PC-9 (cell line): ENCODE measurements around the gene CNTFR. TPM values are rescaled to one million over a fixed set of nuclear protein-coding genes. Genes with fewer than 3 reads are reported as not detected.

Experiments
- BruUV-seq: library from RNA; stranded (reverse); fragments of 400-500 nt; replicated peaks from 2 replicates; lab custom pipeline; 2021; lab: Mats Ljungman, UMichigan
- CTCF ChIA-PET: fragments of 300-600 bp; sonication (Branson Sonifier 250); formaldehyde crosslinking; loops from one replicate; lab custom pipeline; 2022; ENCODE audit warnings: antibody characterized with exemption; lab: Charles Lee
- POLR2A ChIA-PET: fragments of 300-600 bp; sonication (Branson Sonifier 250); formaldehyde crosslinking; loops from one replicate; lab custom pipeline; 2022; ENCODE audit warnings: antibody characterized with exemption; ENCODE audit not compliant: unreplicated experiment; lab: Charles Lee
- DNase-seq, 2 experiments: peaks; one replicate each; pipeline versions ENCODE4 v3.0.0 to v3.0.0-alpha.2; 2015 to 2022; ENCODE audit warnings: mixed read lengths in 1 of 2
- H2AFZ ChIP-seq: fragments of 200-600 bp; sonication (generic); 2 replicates; pipeline ENCODE4 v1.8.1; 2017; ENCODE audit warnings: antibody characterized with exemption
- H3F3A ChIP-seq: fragments of 200-600 bp; sonication (generic); 2 replicates; pipeline ENCODE4 v1.8.1; 2017; ENCODE audit warnings: antibody characterized with exemption, mild to moderate bottlenecking, low read depth; ENCODE audit not compliant: insufficient read depth
- H3K27ac ChIP-seq: fragments of 200-600 bp; sonication (generic); 2 replicates; pipeline ENCODE4 v1.6.1; 2016; ENCODE audit warnings: mixed run types
- H3K27me3 ChIP-seq: fragments of 200-600 bp; sonication (generic); 2 replicates; pipeline ENCODE4 v1.6.1; 2016; ENCODE audit warnings: low read depth, mixed run types; ENCODE audit not compliant: insufficient read depth
- H3K36me3 ChIP-seq: fragments of 200-600 bp; sonication (generic); 2 replicates; pipeline ENCODE4 v1.6.1; 2016; ENCODE audit warnings: low read depth, mixed run types
- H3K4me1 ChIP-seq: fragments of 200-600 bp; sonication (generic); replicated peaks from 2 replicates; pipeline ENCODE4 v1.6.1; 2016; ENCODE audit warnings: mixed run types; ENCODE audit not compliant: insufficient read depth
- H3K4me2 ChIP-seq: fragments of 200-600 bp; sonication (generic); 2 replicates; pipeline ENCODE4 v1.6.1; 2017; ENCODE audit warnings: mixed run types
- H3K4me3 ChIP-seq: fragments of 200-600 bp; sonication (generic); 2 replicates; pipeline ENCODE4 v1.6.1; 2016; ENCODE audit warnings: mixed run types
- H3K79me2 ChIP-seq: fragments of 200-600 bp; sonication (generic); 2 replicates; pipeline ENCODE4 v1.6.1; 2017; ENCODE audit warnings: low read depth, mixed run types
- H3K9me2 ChIP-seq: fragments of 200-600 bp; sonication (generic); 2 replicates; pipeline ENCODE4 v1.8.1; 2017; ENCODE audit warnings: mild to moderate bottlenecking; ENCODE audit not compliant: insufficient read depth
- H3K9me3 ChIP-seq: fragments of 200-600 bp; sonication (generic); 2 replicates; pipeline ENCODE4 v1.8.1; 2016; ENCODE audit warnings: low read depth; ENCODE audit not compliant: insufficient read depth
- H4K20me1 ChIP-seq: fragments of 200-600 bp; sonication (generic); 2 replicates; pipeline ENCODE4 v1.8.1; 2017; ENCODE audit not compliant: insufficient read depth
- EZH2 ChIP-seq: fragments of 200-600 bp; sonication (generic); IDR thresholded peaks from 2 replicates; pipeline ENCODE4 v1.8.0; 2017; ENCODE audit warnings: antibody characterized with exemption, low read depth
- intact Hi-C: fragments of 100-400 bp; cut with micrococcal nuclease; formaldehyde crosslinking; loops from one replicate; pipeline ENCODE4 v1.10.0; 2022; ENCODE audit not compliant: unreplicated experiment
- total RNA-seq: library from RNA; stranded (reverse); gene quantifications from 2 replicates; pipeline ENCODE4 v1.2.3, GENCODE V29; 2021
- TF ChIP-seq, protein P1 (sequence below): fragments of 200-600 bp; sonication (generic); conservative IDR thresholded peaks from 2 replicates; pipeline ENCODE4 v1.6.1; 2017; ENCODE audit warnings: mixed run types, antibody characterized with exemption, mild to moderate bottlenecking, moderate library complexity

The CNTFR gene
- total RNA-seq, 1 experiment from 2014 or later: not detected

DNA sequence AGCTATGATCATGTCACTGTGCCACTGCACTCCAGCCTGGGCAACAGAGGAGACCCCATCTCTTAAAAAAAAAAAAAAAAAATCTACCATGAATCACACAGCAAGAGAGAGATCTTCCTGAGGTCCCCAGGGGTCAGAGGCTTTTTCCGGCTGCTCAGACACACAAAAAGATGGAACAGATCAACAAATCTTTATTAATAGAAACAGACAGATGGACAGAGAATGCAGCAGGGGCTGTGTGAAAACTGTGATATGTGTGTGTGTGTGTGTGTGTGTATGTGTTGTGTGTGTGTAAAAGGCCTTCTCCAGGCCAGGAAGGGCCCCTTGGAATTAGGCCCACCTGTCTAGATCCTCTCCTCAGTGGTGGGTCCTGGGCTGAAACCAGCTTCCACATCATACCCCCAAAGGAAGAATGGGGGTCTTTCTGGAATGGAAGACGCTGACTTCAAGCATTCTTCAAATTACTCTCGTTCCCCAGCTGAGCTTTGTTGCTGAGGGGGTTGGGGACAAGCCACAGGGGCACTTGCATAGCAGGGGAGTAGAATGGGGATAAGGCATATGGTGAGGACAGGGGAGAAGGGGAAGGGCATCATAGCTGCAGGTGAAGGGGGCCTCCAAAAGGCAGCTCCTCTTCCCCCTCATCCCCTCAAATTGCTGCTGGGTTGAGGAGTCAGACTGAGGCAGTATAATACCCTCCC is 45.2 kb upstream of the CNTFR start:
- TF ChIP-seq EZH2: no peak
- TF ChIP-seq, protein P1, sequence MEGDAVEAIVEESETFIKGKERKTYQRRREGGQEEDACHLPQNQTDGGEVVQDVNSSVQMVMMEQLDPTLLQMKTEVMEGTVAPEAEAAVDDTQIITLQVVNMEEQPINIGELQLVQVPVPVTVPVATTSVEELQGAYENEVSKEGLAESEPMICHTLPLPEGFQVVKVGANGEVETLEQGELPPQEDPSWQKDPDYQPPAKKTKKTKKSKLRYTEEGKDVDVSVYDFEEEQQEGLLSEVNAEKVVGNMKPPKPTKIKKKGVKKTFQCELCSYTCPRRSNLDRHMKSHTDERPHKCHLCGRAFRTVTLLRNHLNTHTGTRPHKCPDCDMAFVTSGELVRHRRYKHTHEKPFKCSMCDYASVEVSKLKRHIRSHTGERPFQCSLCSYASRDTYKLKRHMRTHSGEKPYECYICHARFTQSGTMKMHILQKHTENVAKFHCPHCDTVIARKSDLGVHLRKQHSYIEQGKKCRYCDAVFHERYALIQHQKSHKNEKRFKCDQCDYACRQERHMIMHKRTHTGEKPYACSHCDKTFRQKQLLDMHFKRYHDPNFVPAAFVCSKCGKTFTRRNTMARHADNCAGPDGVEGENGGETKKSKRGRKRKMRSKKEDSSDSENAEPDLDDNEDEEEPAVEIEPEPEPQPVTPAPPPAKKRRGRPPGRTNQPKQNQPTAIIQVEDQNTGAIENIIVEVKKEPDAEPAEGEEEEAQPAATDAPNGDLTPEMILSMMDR: no peak
- POLR2A ChIA-PET: no interaction called here
- Histone ChIP-seq H3K27me3 (peaks cover 5% of the 10 kb centered on the region), H3K4me1 (peaks cover 9% of the 10 kb centered on the region; the same call in 1 of the 2 replicates), H3K79me2 (peaks cover 18% of the 10 kb centered on the region), H3K4me3 (no peak overlapping the region), H3K4me2 (no peak overlapping the region), H3K9me2 (no peaks in the 10 kb centered on the region), H4K20me1 (no peaks in the 10 kb centered on the region), H3F3A (peaks cover 5% of the 10 kb centered on the region; the same call in 1 of the 2 replicates), H2AFZ (no peak overlapping the region), H3K27ac (no peak overlapping the region), H3K9me3 (no peaks in the 10 kb centered on the region), H3K36me3 (no peaks in the 10 kb centered on the region)
- no peak for DNase-seq
- CTCF ChIA-PET: interaction anchor here (0.6 to 1.7 kb wide), 3 partner anchors 30 to 1308 kb away, joined by 3 to 4 read pairs (median 4); no protein-coding TSS in a partner anchor
- BruUV-seq: TSS peak; percentile 35
- intact Hi-C loops: loop anchor here (2.0 kb wide), 1 partner anchor 22 kb away; the partner anchor contains the start of gene RPP25L

GRCh38 chr9:34633851-34634550 is 44.5 kb upstream of the CNTFR start:
- intact Hi-C loops: loop anchor here (2.0 kb wide), 1 partner anchor 21 kb away; the partner anchor contains the start of gene RPP25L
- ChIA-PET CTCF (interaction anchor here (0.6 to 1.7 kb wide), 3 partner anchors 31 to 1307 kb away, joined by 3 to 4 read pairs (median 4); no protein-coding TSS in a partner anchor), POLR2A (no interaction called here)
- no peaks in the 10 kb centered on the region for H3K36me3 ChIP-seq
- peaks cover 9% of the 10 kb centered on the region; the same call in 1 of the 2 replicates for H3K4me1 ChIP-seq
- no peak overlapping the region for H3K27ac ChIP-seq
- TF ChIP-seq EZH2: no peak
- TF ChIP-seq, protein P1: peak; percentile 82
- no peak overlapping the region for H2AFZ ChIP-seq
- BruUV-seq: no TSS peak
- peaks cover 18% of the 10 kb centered on the region for H3K79me2 ChIP-seq
- no peak overlapping the region for H3K4me3 ChIP-seq
- peaks cover 5% of the 10 kb centered on the region; the same call in 1 of the 2 replicates for H3F3A ChIP-seq
- H3K27me3 ChIP-seq: peaks cover 11% of the 10 kb centered on the region
- H3K9me2 ChIP-seq: no peaks in the 10 kb centered on the region
- H3K4me2 ChIP-seq: no peak overlapping the region
- no peaks in the 10 kb centered on the region for H3K9me3 ChIP-seq
- peak in 1 of 2 experiments; percentile 53 for DNase-seq
- no peaks in the 10 kb centered on the region for H4K20me1 ChIP-seq

DNA sequence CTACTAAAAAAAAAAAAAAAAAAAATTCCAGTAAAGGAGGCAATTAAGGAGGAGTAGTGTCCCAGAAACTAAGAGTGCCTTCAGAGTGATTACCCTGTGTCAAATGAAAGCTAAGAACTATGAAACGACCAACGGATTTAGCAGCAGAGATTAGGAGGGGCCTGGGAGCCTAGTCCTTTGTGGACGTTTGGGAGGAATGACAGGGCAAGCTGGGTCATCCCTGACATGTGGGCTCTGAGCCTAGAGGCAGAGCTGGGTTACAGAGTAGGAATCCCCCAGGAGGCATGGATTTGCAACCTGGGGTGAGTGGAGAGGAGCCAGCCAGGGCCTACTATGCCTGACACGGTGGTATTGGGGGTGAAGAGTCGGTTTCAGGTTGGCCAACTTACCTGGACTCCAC is 43.6 kb upstream of the CNTFR start:
- Histone ChIP-seq H3K4me1 (peaks cover 5% of the 10 kb centered on the region; the same call in 1 of the 2 replicates), H3K79me2 (peaks cover 18% of the 10 kb centered on the region), H4K20me1 (no peaks in the 10 kb centered on the region), H3F3A (no peaks in the 10 kb centered on the region; the same call in 1 of the 2 replicates), H3K27ac (no peak overlapping the region), H3K9me2 (no peaks in the 10 kb centered on the region), H3K4me2 (no peak overlapping the region), H2AFZ (no peak overlapping the region), H3K27me3 (peaks cover 16% of the 10 kb centered on the region), H3K4me3 (no peak overlapping the region), H3K9me3 (no peaks in the 10 kb centered on the region), H3K36me3 (no peaks in the 10 kb centered on the region)
- no TSS peak for BruUV-seq
- ChIA-PET POLR2A (no interaction called here), CTCF (interaction anchor here (0.6 to 1.7 kb wide), 3 partner anchors 32 to 170 kb away, joined by 4 to 7 read pairs (median 4); no protein-coding TSS in a partner anchor)
- no peak for TF ChIP-seq EZH2
- TF ChIP-seq, protein P1: no peak
- DNase-seq: no peak
- intact Hi-C loops: no loop called here
